H1 (cell line): Measurements from ENCODE around the gene HOXB6. TPM values are rescaled to one million over a fixed set of nuclear protein-coding genes. Genes with fewer than 3 reads are reported as not detected.
A peak's percentile ranks its signal among the peaks of the same experiment; 100 is the strongest.

ENCODE experiments used
- ATF2 ChIP-seq: IDR thresholded peaks from 2 replicates; pipeline ENCODE4 v1.6.1; 2012; ENCODE audit warnings: low read length, inconsistent platforms
- CHD2 ChIP-seq: IDR thresholded peaks from 2 replicates; pipeline ENCODE4 v1.6.1; 2012; ENCODE audit warnings: low read length, improper control_type of control experiment
- CTBP2 ChIP-seq: IDR thresholded peaks from 2 replicates; pipeline ENCODE4 v1.7.0; 2011; ENCODE audit warnings: borderline replicate concordance, mild to moderate bottlenecking, moderate library complexity, mixed read lengths, low read length; ENCODE audit not compliant: insufficient read depth, insufficient read length
- CTCF ChIP-seq, 3 experiments: IDR thresholded peaks; 1 replicate in 2 of 3; 2 replicates in 1 of 3; pipeline versions ENCODE4 v1.5.1 to v1.6.1; 2011; ENCODE audit warnings: low read length in 3 of 3, mild to moderate bottlenecking in 3 of 3, inconsistent platforms in 2 of 3, low read depth in 1 of 3, moderate library complexity in 1 of 3; ENCODE audit not compliant: insufficient read depth in 1 of 3; ENCODE audit errors: control extremely low read depth in 1 of 3
- E2F6 ChIP-seq: IDR thresholded peaks from 2 replicates; pipeline ENCODE4 v1.6.1; 2012; ENCODE audit warnings: inconsistent platforms
- EZH2 ChIP-seq: fragments of 200-600 bp; sonication (generic); IDR thresholded peaks from 2 replicates; pipeline ENCODE4 v1.7.1; 2012; ENCODE audit warnings: low read depth, mild to moderate bottlenecking, moderate library complexity, low read length, inconsistent platforms; ENCODE audit not compliant: severe bottlenecking
- GABPA ChIP-seq: IDR thresholded peaks from 2 replicates; pipeline ENCODE4 v1.6.1; 2011; ENCODE audit warnings: mild to moderate bottlenecking, low read length, moderate library complexity, borderline replicate concordance; ENCODE audit not compliant: insufficient read depth
- HDAC6 ChIP-seq: IDR thresholded peaks from one replicate; pipeline ENCODE4 v1.7.1; 2012; ENCODE audit warnings: low read depth, mild to moderate bottlenecking, inconsistent platforms, low read length, moderate library complexity
- KDM1A ChIP-seq: fragments of 200-600, 300-600 bp; sonication (generic); IDR thresholded peaks from 2 replicates; pipeline ENCODE4 v1.7.1; 2016; ENCODE audit warnings: mild to moderate bottlenecking, low read length, borderline replicate concordance
- KDM5A ChIP-seq: fragments of 200-600 bp; IDR thresholded peaks from 2 replicates; pipeline ENCODE4 v1.7.1; 2012; ENCODE audit warnings: mild to moderate bottlenecking, low read length, inconsistent platforms, mixed read lengths
- MAFK ChIP-seq: IDR thresholded peaks from 2 replicates; pipeline ENCODE4 v1.6.1; 2012; ENCODE audit warnings: low read depth, mild to moderate bottlenecking, improper control_type of control experiment, low read length
- MAX ChIP-seq: IDR thresholded peaks from 2 replicates; pipeline ENCODE4 v1.6.1; 2012; ENCODE audit warnings: inconsistent platforms
- NRF1 ChIP-seq: IDR thresholded peaks from 2 replicates; pipeline ENCODE4 v1.6.1; 2011; ENCODE audit warnings: mild to moderate bottlenecking, low read depth, low read length, improper control_type of control experiment
- PHF8 ChIP-seq: fragments of 200-600 bp; sonication (generic); conservative IDR thresholded peaks from 2 replicates; pipeline ENCODE4 v1.7.1; 2012; ENCODE audit warnings: low read depth, mild to moderate bottlenecking, inconsistent platforms, low read length, moderate library complexity
- POLR2AphosphoS5 ChIP-seq: IDR thresholded peaks from 2 replicates; pipeline ENCODE4 v1.6.1; 2011; ENCODE audit warnings: low read depth, low read length
- POU5F1 ChIP-seq: IDR thresholded peaks from 2 replicates; pipeline ENCODE4 v1.6.1; 2011; ENCODE audit warnings: low read depth, mild to moderate bottlenecking, low read length, moderate library complexity
- RFX5 ChIP-seq: IDR thresholded peaks from 2 replicates; pipeline ENCODE4 v1.6.1; 2011; ENCODE audit warnings: low read depth, low read length, improper control_type of control experiment, borderline replicate concordance
- RNF2 ChIP-seq: fragments of 200-900, 300-1000 bp; sonication (generic); IDR thresholded peaks from 2 replicates; pipeline ENCODE4 v1.7.1; 2016; ENCODE audit warnings: borderline replicate concordance, low read depth, mild to moderate bottlenecking, antibody characterized with exemption, low read length; ENCODE audit not compliant: poor library complexity, severe bottlenecking; ENCODE audit errors: missing control alignments
- SAP30 ChIP-seq: fragments of 300-600 bp; sonication (generic); IDR thresholded peaks from 2 replicates; pipeline ENCODE4 v1.7.1; 2012; ENCODE audit warnings: low read length, moderate library complexity, mild to moderate bottlenecking, inconsistent platforms; ENCODE audit not compliant: insufficient read depth, insufficient replicate concordance
- YY1 ChIP-seq: IDR thresholded peaks from 2 replicates; pipeline ENCODE4 v1.6.1; 2011; ENCODE audit warnings: low read depth, mild to moderate bottlenecking, low read length
- polyA plus RNA-seq, 7 experiments: library from polyadenylated mRNA; depleted of rRNA in 3 of 7; stranded (reverse) in 5 of 7; unstranded in 2 of 7; fragments of >200 nt in 5 of 7; fragments of 200-250 nt in 2 of 7; gene quantifications; 1 replicate in 5 of 7; 2 replicates in 1 of 7; 4 replicates in 1 of 7; pipeline versions ENCODE4 v1.2.1 to v1.2.3, GENCODE V29; 2011 to 2013; ENCODE audit warnings: missing spikeins in 2 of 7, mixed read lengths in 2 of 7
- total RNA-seq: library from RNA; stranded (reverse); fragmentation: NEBNext Ultra II Directional; extraction: Animal tissue kit (Norgen Biotek cat#: 25700); gene quantifications from 2 replicates; pipeline ENCODE4 v1.2.1, GENCODE V29; 2021

HOXB6 gene
- total and polyA plus RNA-seq, 2 of the 8 experiments (the other 6 are each of a cell fraction or from before 2014, with no cell fraction given) = not detected

GRCh38 chr17:48633266-48633677 is 28.5 kb upstream of the HOXB6 start (continued):
- TF ChIP-seq ATF2 (no peak), RNF2 (peak; percentile 78), PHF8 (no peak), YY1 (no peak), NRF1 (no peak), SAP30 (no peak), MAFK (no peak), CHD2 (no peak), GABPA (no peak), KDM5A (no peak), E2F6 (peak; percentile 63), EZH2 (peak; percentile 99), MAX (peak; percentile 70; the same call in 1 of the 2 replicates), KDM1A (no peak), CTCF (IDR thresholded peaks at IDR 0.05; ENCODE audit: control extremely low read depth in 1 of 3, insufficient read depth in 1 of 3, low read depth in 1 of 3, low read length in 3 of 3) (no peak), POLR2AphosphoS5 (no peak), POU5F1 (no peak), RFX5 (no peak), CTBP2 (no peak), HDAC6 (no peak)
